ENCODE data around the gene CDR2L.

Gene CDR2L

GRCh38 chr17:74987418-74987908, at the start of gene CDR2L:
Gene CDR2L (plus strand): TSS chr17:74987632. CDS start chr17:74988044, 412 bp downstream.
- DNase-seq = peak; percentile 95

- DNase-seq = no peak
Measured at GRCh38 chr17:74938194-74938950, 49.1 kb upstream of the CDR2L start.

- DNase-seq = no peak
Measured at GRCh38 chr17:74939534-74939933, 47.9 kb upstream of the CDR2L start.

- no peak for DNase-seq
Measured at GRCh38 chr17:74941128-74941725, 46.2 kb upstream of the CDR2L start.

- DNase-seq = no peak
Measured at GRCh38 chr17:74943808-74944522, 43.5 kb upstream of the CDR2L start.

- no peak for DNase-seq
Measured at GRCh38 chr17:74945543-74945942, 41.9 kb upstream of the CDR2L start.

- no peak for DNase-seq
Measured at GRCh38 chr17:74946641-74947040, 40.8 kb upstream of the CDR2L start.

- DNase-seq = no peak
Measured at GRCh38 chr17:74947041-74947754, 40.2 kb upstream of the CDR2L start.

- DNase-seq = peak; percentile 90
Measured at GRCh38 chr17:74949455-74950115, 37.8 kb upstream of the CDR2L start.

- DNase-seq = peak; percentile 95
Measured at GRCh38 chr17:74950207-74950606, 37.2 kb upstream of the CDR2L start.

GRCh38 chr17:74951065-74951464, 36.4 kb upstream of the CDR2L start:
- DNase-seq = no peak

GRCh38 chr17:74951680-74952421, 35.6 kb upstream of the CDR2L start:
- no peak for DNase-seq

GRCh38 chr17:74952431-74953133, 34.9 kb upstream of the CDR2L start:
- no peak for DNase-seq

GRCh38 chr17:74953134-74953687, 34.2 kb upstream of the CDR2L start:
- no peak for DNase-seq

- no peak for DNase-seq
Measured at GRCh38 chr17:74954115-74954514, 33.3 kb upstream of the CDR2L start.

- no peak for DNase-seq
Measured at GRCh38 chr17:74954665-74955421, 32.6 kb upstream of the CDR2L start.

GRCh38 chr17:74956093-74956492, 31.3 kb upstream of the CDR2L start:
- DNase-seq = no peak

GRCh38 chr17:74957935-74958740, 29.3 kb upstream of the CDR2L start:
- peak; percentile 64 for DNase-seq
